ENCODE measurements around the gene NKG7.
A peak's percentile ranks its signal among the peaks of the same experiment; 100 is the strongest.

The NKG7 gene

DNA sequence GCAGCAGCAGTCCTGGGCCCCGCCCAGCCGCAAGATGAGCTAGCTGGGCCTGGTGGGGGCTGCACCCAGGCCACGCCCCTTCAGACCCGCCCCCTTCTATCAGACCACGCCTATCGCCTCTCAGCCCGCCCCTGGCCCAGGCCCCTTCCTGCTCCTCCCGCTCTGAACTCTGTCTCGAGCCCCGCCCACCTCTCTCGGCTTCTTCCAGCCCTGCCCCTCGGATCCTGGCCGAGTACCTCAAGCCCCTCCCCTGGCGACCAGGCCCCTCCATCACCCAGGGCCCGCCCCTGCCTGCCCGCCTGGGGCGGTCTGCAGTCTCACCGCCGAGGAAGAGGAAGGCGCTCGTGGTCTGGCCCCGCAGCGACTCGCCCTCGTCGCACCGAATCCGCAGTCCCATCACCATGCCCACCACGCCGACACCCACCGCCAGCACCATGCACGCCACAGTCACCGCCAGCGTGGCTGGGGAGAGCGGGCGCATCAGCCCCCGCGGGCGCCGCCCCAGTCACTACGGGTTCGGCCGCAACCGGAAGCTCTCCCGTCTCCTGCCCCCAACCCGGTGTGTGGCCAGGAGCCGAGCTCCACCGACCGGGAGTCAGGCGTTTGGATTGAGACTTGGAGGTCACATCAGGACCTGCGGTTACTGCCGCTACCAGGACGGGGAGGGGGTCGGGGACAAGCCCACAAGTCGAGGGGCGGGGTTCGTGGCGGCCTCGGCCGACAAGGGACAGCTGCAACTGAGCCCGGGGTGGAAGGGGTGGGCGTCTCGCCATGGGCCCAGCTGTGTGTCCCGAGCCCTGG, 4.7 kb downstream of the NKG7 start:
- peaks cover 27% of the 10 kb centered on the region for H3K4me1 ChIP-seq (ENCODE audit: control insufficient read depth, insufficient read depth, low read length)
- H3K27me3 ChIP-seq (replicated peaks; ENCODE audit: control insufficient read depth, insufficient read depth, low read length) = peaks cover 4% of the 10 kb centered on the region
- no peaks in the 10 kb centered on the region for H3K9me3 ChIP-seq (ENCODE audit: control insufficient read depth, low read length)
- peak overlapping the region; percentile 100 for H3K4me3 ChIP-seq (ENCODE audit: low read length)
- H3K36me3 ChIP-seq (ENCODE audit: control insufficient read depth, insufficient read depth, low read length, severe bottlenecking) = no peaks in the 10 kb centered on the region
- peak; percentile 100 for DNase-seq (ENCODE audit: low read depth)
- peak overlapping the region; percentile 93 for H3K9ac ChIP-seq (ENCODE audit: low read length)

- Histone ChIP-seq H3K4me1 (ENCODE audit: control insufficient read depth, insufficient read depth, low read length) (peaks cover 32% of the 10 kb centered on the region), H3K9me3 (ENCODE audit: control insufficient read depth, low read length) (no peaks in the 10 kb centered on the region), H3K36me3 (ENCODE audit: control insufficient read depth, insufficient read depth, low read length, severe bottlenecking) (no peaks in the 10 kb centered on the region), H3K27me3 (replicated peaks; ENCODE audit: control insufficient read depth, insufficient read depth, low read length) (no peaks in the 10 kb centered on the region), H3K4me3 (ENCODE audit: low read length) (peak overlapping the region; percentile 100), H3K9ac (ENCODE audit: low read length) (peak overlapping the region; percentile 93)
- DNase-seq (ENCODE audit: low read depth) = no peak
Measured at GRCh38 chr19:51367255-51367564, 5.2 kb downstream of the NKG7 start.

DNA sequence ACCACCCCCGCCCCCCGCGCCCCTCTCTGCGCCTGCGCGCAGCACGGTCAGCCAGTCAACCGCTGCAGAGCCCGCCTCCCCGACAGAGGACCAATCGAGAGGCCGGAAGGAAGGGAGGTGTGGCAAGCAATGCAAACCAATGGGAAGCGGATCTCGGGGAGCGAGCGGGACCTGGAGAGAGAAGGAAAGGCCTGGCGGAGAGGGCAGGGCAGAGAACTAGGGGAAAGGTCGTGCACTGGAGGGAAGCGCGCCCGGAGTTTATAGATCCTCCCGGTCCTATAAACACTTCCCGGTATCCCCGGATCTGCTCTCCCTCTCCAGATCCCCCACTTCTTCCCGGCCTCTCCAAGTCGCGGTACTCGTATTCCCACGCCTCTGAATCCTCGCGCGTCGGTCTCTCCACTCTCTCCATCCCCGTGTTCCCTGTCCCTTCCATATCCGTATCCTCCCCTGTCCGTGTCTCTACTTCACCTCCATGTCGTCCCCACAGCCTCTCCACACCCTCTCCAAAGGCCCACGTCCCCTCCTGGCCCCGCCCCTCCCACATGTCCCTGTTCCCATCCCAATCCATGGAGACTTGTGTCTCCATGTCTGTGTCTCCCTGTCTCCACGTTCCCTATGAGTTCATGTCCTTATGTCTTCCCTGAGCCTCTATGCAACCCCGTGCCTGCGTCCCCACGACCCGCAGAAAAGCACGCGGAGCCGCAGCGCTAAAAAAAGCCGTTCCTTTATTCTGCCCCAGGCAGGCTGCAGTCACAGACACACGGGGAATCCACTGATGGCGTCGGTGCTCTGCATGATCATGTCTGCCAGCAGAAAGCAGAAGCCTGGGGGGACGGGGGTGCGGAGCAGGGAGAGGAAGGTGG, 5.8 kb downstream of the NKG7 start:
- no peaks in the 10 kb centered on the region for H3K27me3 ChIP-seq (replicated peaks; ENCODE audit: control insufficient read depth, insufficient read depth, low read length)
- H3K9me3 ChIP-seq (ENCODE audit: control insufficient read depth, low read length) = no peaks in the 10 kb centered on the region

GRCh38 chr19:51365965-51366388, 6.5 kb downstream of the NKG7 start, which contains the start of gene ETFB:
Gene ETFB, minus strand, starts transcription at chr19:51366388. Its CDS starts 62 bp downstream, at chr19:51366326.
- Histone ChIP-seq H3K9ac (ENCODE audit: low read length) (peak within 1 kb of the TSS; percentile 100), H3K9me3 (ENCODE audit: control insufficient read depth, low read length) (no peaks in the 10 kb centered on the region), H3K36me3 (ENCODE audit: control insufficient read depth, insufficient read depth, low read length, severe bottlenecking) (no peaks in the 10 kb centered on the region), H3K4me3 (ENCODE audit: low read length) (peak within 1 kb of the TSS; percentile 100), H3K4me1 (ENCODE audit: control insufficient read depth, insufficient read depth, low read length) (peaks cover 32% of the 10 kb centered on the region), H3K27me3 (replicated peaks; ENCODE audit: control insufficient read depth, insufficient read depth, low read length) (no peaks in the 10 kb centered on the region)
- no peak for DNase-seq (ENCODE audit: low read depth)

More for the DNA sequence above, 5.8 kb downstream of the NKG7 start:
- Histone ChIP-seq H3K9ac (ENCODE audit: low read length) (peak overlapping the region; percentile 100), H3K4me3 (ENCODE audit: low read length) (peak overlapping the region; percentile 100), H3K4me1 (ENCODE audit: control insufficient read depth, insufficient read depth, low read length) (peaks cover 32% of the 10 kb centered on the region), H3K36me3 (ENCODE audit: control insufficient read depth, insufficient read depth, low read length, severe bottlenecking) (no peaks in the 10 kb centered on the region)
- DNase-seq (ENCODE audit: low read depth) = peak; percentile 99

GRCh38 chr19:51365211-51365964, 7.1 kb downstream of the NKG7 start:
- no peaks in the 10 kb centered on the region for H3K9me3 ChIP-seq (ENCODE audit: control insufficient read depth, low read length)
- peak; percentile 58 for DNase-seq (ENCODE audit: low read depth)

DNA sequence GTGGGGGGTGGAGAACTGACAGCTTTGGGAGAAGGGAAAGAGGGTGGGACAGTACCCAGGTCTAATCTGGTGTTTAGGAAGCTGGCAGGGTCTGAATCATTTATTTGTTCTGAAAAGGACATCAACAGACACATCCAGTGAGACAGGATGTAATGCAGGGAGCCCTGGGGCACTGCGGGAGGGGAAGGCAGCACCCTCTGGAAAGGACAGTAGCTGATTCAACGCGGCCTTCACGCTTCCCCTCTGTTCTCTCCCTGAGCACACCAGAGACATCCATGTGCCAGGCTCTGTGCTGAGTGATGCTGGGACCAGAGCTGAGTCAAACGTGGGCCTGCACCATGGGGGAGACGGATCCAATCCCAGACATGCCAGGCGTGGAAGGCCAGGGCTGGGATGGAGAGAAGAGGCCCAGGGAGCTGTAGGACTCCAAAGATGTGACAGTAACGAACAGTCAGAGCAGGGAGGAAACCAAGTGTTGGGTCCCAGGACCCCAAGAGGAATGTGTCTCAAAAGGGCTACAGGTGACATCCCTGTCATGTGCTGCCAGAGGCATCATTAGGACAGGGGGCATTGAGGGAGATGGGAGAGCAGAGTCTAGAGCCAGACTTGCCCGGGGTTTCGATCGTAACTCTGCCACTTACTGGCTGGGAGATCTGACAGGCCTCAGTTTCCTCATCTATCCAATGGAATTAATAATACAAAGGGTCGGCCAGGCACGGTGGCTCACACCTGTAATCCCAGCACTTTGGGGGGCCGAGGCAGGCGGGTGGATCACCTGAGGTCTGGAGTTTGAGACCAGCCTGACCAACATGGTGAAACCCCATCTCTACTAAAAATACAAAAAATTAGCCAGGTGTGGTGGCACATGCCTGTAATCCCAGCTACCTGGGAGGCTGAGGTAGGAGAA, 8.0 kb downstream of the NKG7 start:
- peaks cover 36% of the 10 kb centered on the region for H3K4me1 ChIP-seq (ENCODE audit: control insufficient read depth, insufficient read depth, low read length)
- DNase-seq (ENCODE audit: low read depth) = no peak
- H3K4me3 ChIP-seq (ENCODE audit: low read length) = peak overlapping the region; percentile 100
- H3K9me3 ChIP-seq (ENCODE audit: control insufficient read depth, low read length) = no peaks in the 10 kb centered on the region
- no peaks in the 10 kb centered on the region for H3K36me3 ChIP-seq (ENCODE audit: control insufficient read depth, insufficient read depth, low read length, severe bottlenecking)
- no peaks in the 10 kb centered on the region for H3K27me3 ChIP-seq (replicated peaks; ENCODE audit: control insufficient read depth, insufficient read depth, low read length)
- H3K9ac ChIP-seq (ENCODE audit: low read length) = peak overlapping the region; percentile 100

More at GRCh38 chr19:51365211-51365964, 7.1 kb downstream of the NKG7 start:
- peaks cover 32% of the 10 kb centered on the region for H3K4me1 ChIP-seq (ENCODE audit: control insufficient read depth, insufficient read depth, low read length)
- H3K9ac ChIP-seq (ENCODE audit: low read length) = peak overlapping the region; percentile 100
- peak overlapping the region; percentile 100 for H3K4me3 ChIP-seq (ENCODE audit: low read length)
- H3K36me3 ChIP-seq (ENCODE audit: control insufficient read depth, insufficient read depth, low read length, severe bottlenecking) = no peaks in the 10 kb centered on the region
- no peaks in the 10 kb centered on the region for H3K27me3 ChIP-seq (replicated peaks; ENCODE audit: control insufficient read depth, insufficient read depth, low read length)

DNA sequence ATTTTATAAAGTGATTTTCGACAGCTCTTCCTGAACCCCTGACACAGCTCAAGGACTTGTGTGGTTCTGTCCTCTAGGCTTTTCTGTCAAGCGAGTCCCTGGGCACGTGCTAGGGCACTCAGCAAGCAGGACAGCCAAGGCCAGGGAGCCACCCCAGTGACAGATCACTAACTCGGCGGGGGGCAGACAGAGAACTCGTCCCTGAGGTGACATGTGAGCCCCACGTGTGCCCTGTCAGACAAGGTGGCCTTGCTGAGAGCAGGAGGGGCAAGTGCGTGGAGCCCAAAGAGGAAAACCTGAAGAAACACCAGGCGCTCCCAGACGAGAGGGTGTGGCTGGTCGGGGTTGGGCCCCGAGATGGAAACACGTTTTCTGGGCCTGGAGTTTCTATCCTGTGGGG, 11.2 kb downstream of the NKG7 start:
- Histone ChIP-seq H3K4me3 (ENCODE audit: low read length) (no peak overlapping the region), H3K4me1 (ENCODE audit: control insufficient read depth, insufficient read depth, low read length) (peaks cover 45% of the 10 kb centered on the region), H3K9me3 (ENCODE audit: control insufficient read depth, low read length) (no peaks in the 10 kb centered on the region), H3K36me3 (ENCODE audit: control insufficient read depth, insufficient read depth, low read length, severe bottlenecking) (peaks cover 5% of the 10 kb centered on the region), H3K27me3 (replicated peaks; ENCODE audit: control insufficient read depth, insufficient read depth, low read length) (no peaks in the 10 kb centered on the region), H3K9ac (ENCODE audit: low read length) (no peak overlapping the region)
- DNase-seq (ENCODE audit: low read depth) = no peak

GRCh38 chr19:51359294-51359693, 13.2 kb downstream of the NKG7 start:
- DNase-seq (ENCODE audit: low read depth) = peak; percentile 87

DNA sequence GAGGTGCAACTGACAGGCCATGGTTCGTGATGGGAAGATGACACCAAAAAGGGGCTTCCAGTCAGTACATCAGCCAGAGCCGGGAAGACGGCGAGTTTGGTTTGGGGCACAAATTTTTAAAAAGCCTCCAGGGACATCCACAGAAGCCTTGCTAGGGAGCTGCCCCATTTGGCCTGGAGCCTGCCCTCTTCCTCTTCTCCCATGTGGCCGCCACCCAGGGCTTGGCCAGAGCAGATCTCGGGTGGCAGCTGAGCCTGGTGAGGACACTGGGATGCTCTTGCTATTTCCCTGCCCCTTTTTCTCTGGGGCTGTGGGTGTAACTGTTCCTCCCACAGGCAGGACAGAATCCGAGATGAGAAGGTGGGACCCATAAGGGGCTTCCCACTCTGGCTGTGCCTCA, 14.5 kb downstream of the NKG7 start:
- H3K9me3 ChIP-seq (ENCODE audit: control insufficient read depth, low read length) = no peaks in the 10 kb centered on the region
- no peaks in the 10 kb centered on the region for H3K27me3 ChIP-seq (replicated peaks; ENCODE audit: control insufficient read depth, insufficient read depth, low read length)
- H3K9ac ChIP-seq (ENCODE audit: low read length) = no peak overlapping the region
- no peak for DNase-seq (ENCODE audit: low read depth)
- H3K4me3 ChIP-seq (ENCODE audit: low read length) = no peak overlapping the region
- peaks cover 27% of the 10 kb centered on the region for H3K4me1 ChIP-seq (ENCODE audit: control insufficient read depth, insufficient read depth, low read length)
- peaks cover 10% of the 10 kb centered on the region for H3K36me3 ChIP-seq (ENCODE audit: control insufficient read depth, insufficient read depth, low read length, severe bottlenecking)

More at GRCh38 chr19:51359294-51359693, 13.2 kb downstream of the NKG7 start:
- peaks cover 38% of the 10 kb centered on the region for H3K4me1 ChIP-seq (ENCODE audit: control insufficient read depth, insufficient read depth, low read length)
- H3K4me3 ChIP-seq (ENCODE audit: low read length) = no peak overlapping the region
- peak overlapping the region; percentile 39 for H3K9ac ChIP-seq (ENCODE audit: low read length)
- H3K9me3 ChIP-seq (ENCODE audit: control insufficient read depth, low read length) = no peaks in the 10 kb centered on the region
- no peaks in the 10 kb centered on the region for H3K27me3 ChIP-seq (replicated peaks; ENCODE audit: control insufficient read depth, insufficient read depth, low read length)
- H3K36me3 ChIP-seq (ENCODE audit: control insufficient read depth, insufficient read depth, low read length, severe bottlenecking) = peaks cover 8% of the 10 kb centered on the region

DNA sequence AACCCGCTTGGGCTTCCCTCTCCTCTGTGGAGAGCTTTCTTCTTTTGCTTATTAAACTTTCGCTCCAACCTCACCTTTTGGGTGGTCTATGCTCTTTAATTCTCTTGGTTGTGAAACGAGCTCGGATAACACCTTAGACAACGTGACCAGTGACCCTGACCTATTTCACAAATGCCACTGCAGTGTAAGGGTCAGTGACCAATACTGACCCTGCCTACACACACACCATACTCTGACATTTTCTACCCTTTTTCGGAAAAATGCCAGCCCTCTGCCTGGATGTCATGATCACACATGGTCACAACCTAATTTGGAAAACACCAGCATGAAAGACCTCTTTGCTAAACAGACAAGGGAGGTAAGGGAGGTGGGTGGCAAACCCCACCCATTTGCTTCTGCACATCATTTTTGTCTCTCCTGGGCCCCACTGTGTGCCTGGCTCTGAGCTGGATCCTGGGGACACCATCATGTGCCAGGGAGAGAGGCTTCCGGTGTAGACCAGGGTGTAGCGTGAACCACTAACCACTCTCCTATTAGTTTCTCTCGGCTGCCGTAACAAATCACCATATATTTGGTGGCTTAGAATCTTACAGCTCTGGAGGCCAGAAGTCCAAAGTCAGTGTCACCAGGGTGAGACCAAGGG, 16.2 kb downstream of the NKG7 start:
- Histone ChIP-seq H3K27me3 (replicated peaks; ENCODE audit: control insufficient read depth, insufficient read depth, low read length) (no peaks in the 10 kb centered on the region), H3K36me3 (ENCODE audit: control insufficient read depth, insufficient read depth, low read length, severe bottlenecking) (peaks cover 27% of the 10 kb centered on the region), H3K9ac (ENCODE audit: low read length) (no peak overlapping the region), H3K4me3 (ENCODE audit: low read length) (no peak overlapping the region), H3K4me1 (ENCODE audit: control insufficient read depth, insufficient read depth, low read length) (peaks cover 21% of the 10 kb centered on the region), H3K9me3 (ENCODE audit: control insufficient read depth, low read length) (no peaks in the 10 kb centered on the region)
- DNase-seq (ENCODE audit: low read depth) = no peak
